ENCODE measurements around the gene TANK.
A peak's percentile ranks its signal among the peaks of the same experiment; 100 is the strongest.
"Not testable (repeated sequence)": the region's sequence is repeated elsewhere in the genome, so short reads cannot be mapped to it uniquely, and the experiment has no call there.

Gene TANK

GRCh38 chr2:161160226-161161073 lies at the start of gene TANK:
Gene TANK, plus strand, starts transcription at chr2:161160428. Its CDS starts 19,235 bp downstream, at chr2:161179663.
- DNase-seq: peak; percentile 89 to 96

GRCh38 chr2:161111531-161111930 lies 48.7 kb upstream of the TANK start:
- no peak for DNase-seq

GRCh38 chr2:161112908-161113307 lies 47.3 kb upstream of the TANK start:
- DNase-seq: peak; percentile 49 to 62

- no peak for DNase-seq
Observed at GRCh38 chr2:161113693-161114575, 46.3 kb upstream of the TANK start.

- no peak for DNase-seq
Observed at GRCh38 chr2:161115205-161115604, 45.0 kb upstream of the TANK start.

- no peak for DNase-seq
Observed at GRCh38 chr2:161115605-161116380, 44.4 kb upstream of the TANK start.

GRCh38 chr2:161116509-161116908 lies 43.7 kb upstream of the TANK start:
- DNase-seq: no peak

- DNase-seq: no peak
Observed at GRCh38 chr2:161117506-161117905, 42.7 kb upstream of the TANK start.

- no peak for DNase-seq
Observed at GRCh38 chr2:161118722-161119121, 41.5 kb upstream of the TANK start.

GRCh38 chr2:161119483-161119882 lies 40.7 kb upstream of the TANK start:
- no peak for DNase-seq

- no peak for DNase-seq
Observed at GRCh38 chr2:161120775-161121174, 39.5 kb upstream of the TANK start.

- no peak for DNase-seq
Observed at GRCh38 chr2:161121622-161122021, 38.6 kb upstream of the TANK start.

GRCh38 chr2:161122772-161123530 lies 37.3 kb upstream of the TANK start:
- no peak for DNase-seq

GRCh38 chr2:161123531-161124030 lies 36.6 kb upstream of the TANK start:
- no peak for DNase-seq

GRCh38 chr2:161124201-161124600 lies 36.0 kb upstream of the TANK start:
- no peak for DNase-seq

- no peak for DNase-seq
Observed at GRCh38 chr2:161128885-161129284, 31.3 kb upstream of the TANK start.

GRCh38 chr2:161130354-161130753 lies 29.9 kb upstream of the TANK start:
- no peak for DNase-seq

GRCh38 chr2:161131074-161131680 lies 29.1 kb upstream of the TANK start:
- DNase-seq: no peak

- DNase-seq: no peak
Observed at GRCh38 chr2:161131804-161132203, 28.4 kb upstream of the TANK start.

- not testable (repeated sequence) for DNase-seq
Observed at GRCh38 chr2:161132384-161132783, 27.8 kb upstream of the TANK start.

- DNase-seq: no peak
Observed at GRCh38 chr2:161133366-161133765, 26.9 kb upstream of the TANK start.
